ENCODE data around the gene RTN1. TPM values are rescaled to one million over a fixed set of nuclear protein-coding genes. Genes with fewer than 3 reads are reported as not detected.

RTN1 gene, protein sequence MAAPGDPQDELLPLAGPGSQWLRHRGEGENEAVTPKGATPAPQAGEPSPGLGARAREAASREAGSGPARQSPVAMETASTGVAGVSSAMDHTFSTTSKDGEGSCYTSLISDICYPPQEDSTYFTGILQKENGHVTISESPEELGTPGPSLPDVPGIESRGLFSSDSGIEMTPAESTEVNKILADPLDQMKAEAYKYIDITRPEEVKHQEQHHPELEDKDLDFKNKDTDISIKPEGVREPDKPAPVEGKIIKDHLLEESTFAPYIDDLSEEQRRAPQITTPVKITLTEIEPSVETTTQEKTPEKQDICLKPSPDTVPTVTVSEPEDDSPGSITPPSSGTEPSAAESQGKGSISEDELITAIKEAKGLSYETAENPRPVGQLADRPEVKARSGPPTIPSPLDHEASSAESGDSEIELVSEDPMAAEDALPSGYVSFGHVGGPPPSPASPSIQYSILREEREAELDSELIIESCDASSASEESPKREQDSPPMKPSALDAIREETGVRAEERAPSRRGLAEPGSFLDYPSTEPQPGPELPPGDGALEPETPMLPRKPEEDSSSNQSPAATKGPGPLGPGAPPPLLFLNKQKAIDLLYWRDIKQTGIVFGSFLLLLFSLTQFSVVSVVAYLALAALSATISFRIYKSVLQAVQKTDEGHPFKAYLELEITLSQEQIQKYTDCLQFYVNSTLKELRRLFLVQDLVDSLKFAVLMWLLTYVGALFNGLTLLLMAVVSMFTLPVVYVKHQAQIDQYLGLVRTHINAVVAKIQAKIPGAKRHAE
- 35.7 and 69.1 TPM in 2 replicates for polyA plus RNA-seq (2014; cell fraction: cytosol; rRNA removed)
- polyA plus RNA-seq (2014; cell fraction: nucleus; rRNA removed) = 16.5 and 25.6 TPM in 2 replicates

DNA sequence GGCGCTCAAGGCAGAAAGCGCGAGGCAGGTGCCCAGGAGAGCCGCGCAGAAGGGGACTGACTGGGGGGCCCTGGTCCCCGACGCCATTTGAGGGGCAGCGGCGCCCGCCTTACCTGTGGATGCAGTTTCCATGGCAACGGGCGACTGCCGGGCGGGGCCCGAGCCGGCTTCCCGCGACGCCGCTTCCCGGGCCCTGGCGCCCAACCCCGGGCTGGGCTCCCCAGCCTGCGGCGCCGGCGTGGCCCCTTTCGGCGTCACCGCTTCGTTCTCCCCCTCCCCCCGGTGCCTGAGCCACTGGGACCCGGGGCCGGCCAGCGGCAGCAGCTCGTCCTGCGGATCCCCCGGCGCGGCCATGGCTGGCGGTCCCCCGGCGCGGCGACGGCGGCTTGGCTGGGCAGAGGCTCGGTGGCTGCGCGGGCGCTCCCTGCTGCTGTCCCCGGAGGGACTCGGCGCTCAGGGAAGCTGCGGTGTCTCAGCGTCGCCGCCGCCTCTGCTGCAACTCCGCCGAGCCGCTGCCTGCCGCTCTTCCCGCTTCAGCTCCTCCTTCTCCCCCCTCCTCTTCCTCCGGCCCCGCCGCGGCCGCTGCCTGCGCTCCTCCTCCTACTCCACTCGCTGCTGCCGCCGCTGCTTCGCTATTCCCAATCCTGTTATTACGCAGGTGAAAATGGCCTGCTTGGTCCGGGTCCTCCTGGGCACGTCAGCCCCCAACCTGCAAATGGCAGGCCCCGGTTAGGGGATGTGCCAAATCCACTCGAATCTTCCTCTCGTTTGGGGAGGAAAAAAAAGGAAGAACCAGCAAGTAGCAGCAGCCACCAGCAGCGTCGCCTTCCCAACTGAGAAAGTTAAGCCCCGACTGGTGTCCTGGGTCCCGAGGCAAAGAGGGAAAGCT, at the start of gene RTN1:
Gene RTN1, minus strand, starts transcription at position 500 of the 889 bp plus-strand sequence. Its CDS starts 146 bp downstream, at position 354.
- DNase-seq (ENCODE audit: low spot score) = peak; percentile 66

DNA sequence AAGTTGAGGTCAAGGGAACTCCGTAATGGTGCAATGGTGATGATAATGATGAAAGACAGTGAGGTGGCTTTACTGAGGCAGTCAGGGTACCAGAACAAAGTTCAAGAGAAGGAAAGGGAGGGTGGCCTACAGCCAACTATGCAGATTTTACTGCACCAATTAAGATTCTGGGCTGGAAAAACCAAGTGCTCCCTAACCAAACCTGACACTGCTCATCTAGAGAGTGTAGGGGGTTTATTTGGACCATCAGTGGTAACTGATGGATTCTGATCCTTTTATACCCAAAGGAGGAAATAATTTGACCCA, 49.8 kb upstream of the RTN1 start:
- no peak for DNase-seq (ENCODE audit: low spot score)

DNA sequence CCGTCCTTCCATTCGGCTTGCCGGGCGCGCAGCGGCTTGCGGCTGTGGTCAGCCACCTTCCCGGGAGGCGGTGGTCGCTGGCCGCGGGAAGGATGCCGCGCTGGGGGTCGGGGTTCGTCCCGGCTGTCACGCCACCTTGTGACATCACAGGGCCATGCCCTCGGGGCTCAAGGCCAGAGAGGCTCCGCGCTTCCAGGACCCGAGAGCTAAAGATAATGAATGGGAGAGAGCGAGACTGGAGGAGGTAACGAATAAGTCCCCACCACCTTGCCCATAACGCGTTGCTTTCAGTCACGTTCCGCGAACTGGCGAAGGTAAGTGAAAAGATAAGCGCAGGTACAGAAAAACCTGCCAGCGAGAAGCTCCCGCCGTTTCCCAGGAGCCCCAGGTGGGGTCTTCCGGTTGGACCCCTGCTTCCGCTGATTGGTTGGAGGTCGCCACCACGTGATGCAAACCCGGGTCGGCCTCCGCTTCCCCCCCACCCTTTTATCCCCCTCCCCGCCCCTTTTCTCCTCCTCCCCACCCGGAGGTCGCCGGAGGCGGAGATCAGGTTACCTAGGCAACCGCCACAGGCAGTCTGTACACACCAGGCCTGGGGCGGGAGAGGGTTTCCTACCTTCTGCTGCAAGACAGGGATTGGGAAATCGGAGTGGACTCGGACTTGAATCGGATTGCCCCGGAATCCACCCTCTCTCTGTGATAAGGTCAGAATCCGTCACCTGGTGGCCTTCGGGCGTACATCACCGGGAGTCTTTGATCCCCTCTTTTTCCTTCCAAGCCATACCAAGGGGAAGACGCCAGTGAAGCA, 49.2 kb upstream of the RTN1 start, which contains the start of gene LRRC9:
Gene LRRC9, plus strand, starts transcription at position 575 of the 808 bp plus-strand sequence.
- peak; percentile 90 for DNase-seq (ENCODE audit: low spot score)

DNA sequence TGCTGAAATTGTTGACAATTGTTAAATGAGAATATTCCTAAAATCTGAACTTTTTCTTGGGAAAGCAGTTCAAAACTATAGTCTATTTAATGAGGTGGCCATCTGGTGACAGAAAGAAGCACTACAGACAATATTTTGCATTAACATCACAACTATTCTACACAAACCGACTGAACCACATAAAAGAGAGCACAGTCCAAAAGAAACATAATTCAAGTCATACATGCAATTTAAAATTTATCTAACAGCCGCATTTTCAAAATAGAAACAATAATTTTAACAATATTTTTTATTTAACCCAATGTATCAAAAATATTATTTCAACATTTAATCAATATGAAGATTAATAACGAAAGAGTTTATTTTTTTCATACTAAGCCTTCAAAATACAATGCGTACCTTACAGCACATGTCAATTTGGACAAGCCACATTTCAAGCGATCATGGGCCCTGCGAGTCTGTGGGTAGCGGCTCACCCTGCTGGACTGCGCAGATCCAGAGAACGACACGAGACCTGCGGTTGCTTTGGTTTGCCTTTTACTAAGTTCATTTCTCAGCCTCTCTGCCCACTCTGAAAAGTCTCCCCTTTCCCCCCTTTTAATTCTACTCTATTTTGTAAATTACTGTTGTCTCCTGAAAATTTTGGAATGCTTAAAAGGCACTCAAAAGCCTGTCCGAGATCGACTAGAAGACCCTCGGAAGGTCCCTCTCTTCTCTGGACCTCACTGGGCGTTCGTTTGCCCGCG, 48.4 kb upstream of the RTN1 start:
- peak; percentile 50 for DNase-seq (ENCODE audit: low spot score)

DNA sequence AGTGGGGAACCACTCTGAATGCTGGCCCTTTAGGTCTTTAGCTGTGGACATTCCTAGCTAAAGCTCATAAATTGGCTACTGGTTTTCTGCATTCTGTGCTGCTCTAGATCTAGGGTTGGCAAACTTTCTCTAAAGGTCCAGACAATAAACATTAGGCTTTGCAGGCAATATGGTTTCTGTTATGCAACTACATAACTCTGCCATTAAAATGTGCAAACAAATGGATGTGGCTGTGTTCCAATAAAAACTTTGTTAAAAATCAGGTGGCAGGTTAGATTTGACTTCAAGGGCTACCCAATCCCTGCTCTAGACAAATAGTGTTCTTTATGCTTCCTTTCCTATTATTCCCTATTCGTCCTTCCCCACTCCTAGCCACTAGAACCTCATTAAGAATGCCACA, 42.6 kb upstream of the RTN1 start:
- no peak for DNase-seq (ENCODE audit: low spot score)

DNA sequence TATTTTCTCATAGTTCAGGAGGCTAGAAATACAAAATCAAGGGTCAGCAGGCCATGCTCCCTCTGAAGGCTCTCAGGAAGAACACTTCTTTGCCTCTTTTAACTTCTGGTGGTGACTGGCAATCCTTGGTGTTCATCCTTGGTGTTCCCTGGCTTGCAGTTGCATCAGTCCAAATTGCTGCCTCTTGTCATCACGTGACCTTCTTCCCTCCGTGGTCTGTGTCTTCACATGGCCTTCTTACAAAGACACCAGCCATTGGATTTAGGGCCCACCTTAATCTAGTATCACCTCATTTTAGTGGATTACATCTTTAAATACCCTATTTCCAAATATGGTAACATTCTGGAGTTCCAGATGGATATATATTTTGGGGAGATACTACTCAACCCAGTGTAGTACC, 41.9 kb upstream of the RTN1 start:
- DNase-seq (ENCODE audit: low spot score) = no peak

DNA sequence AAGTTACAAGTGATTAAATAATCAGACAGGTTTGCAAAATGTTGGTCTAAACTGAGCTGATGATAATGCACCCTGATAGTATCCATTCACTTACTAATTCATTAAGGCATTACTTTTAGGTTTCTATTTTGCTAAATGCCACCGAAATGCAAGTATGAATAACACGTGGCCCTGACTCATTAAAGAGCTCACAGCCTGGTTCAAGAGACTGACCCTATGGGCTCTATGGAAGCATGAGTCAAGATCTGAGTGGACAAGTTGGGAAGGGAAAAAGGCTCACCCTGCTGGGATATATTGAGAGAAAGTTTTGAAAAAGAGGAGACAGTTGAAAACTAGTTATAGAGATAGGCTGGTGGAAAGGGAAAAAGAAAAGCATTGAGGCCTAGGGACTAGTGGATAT, 34.6 kb upstream of the RTN1 start:
- DNase-seq (ENCODE audit: low spot score) = no peak

DNA sequence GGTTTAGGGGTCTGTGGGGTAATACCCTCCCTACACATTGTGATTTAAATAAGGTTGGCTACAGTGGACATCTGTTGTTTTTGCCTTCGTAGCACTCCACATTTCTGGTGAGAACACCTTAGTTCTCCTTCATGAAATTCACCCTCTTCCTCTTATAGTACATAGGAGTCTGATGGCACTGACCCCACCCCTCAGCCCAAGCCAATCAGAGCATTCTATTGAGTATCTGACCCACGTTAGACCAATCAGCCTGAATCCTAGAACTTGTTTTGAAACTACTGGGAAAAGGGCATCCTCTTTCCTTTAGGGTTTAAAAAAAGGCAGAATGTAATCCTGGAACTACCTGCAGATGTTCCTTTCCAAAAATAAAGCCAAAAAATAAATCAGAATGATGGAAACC, 33.6 kb upstream of the RTN1 start:
- no peak for DNase-seq (ENCODE audit: low spot score)

DNA sequence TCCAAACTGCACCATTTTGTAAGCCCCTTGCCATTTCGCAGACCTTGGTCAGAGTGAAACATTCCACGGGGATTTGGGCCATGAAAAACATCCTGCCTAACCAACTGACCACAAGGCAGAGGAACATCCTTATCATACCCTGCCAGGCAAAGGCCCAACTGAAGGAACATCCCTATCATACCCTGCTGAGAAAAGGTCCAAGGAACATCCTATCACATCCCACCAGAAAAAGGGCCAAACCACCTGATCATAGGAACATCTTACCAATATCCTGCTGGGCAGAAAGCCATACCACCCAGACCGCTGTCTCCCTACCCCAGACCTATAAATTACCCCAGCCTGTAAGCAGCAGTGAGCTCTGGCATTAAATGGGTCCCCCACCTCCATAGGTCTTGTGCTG, 30.0 kb upstream of the RTN1 start:
- no peak for DNase-seq (ENCODE audit: low spot score)

DNA sequence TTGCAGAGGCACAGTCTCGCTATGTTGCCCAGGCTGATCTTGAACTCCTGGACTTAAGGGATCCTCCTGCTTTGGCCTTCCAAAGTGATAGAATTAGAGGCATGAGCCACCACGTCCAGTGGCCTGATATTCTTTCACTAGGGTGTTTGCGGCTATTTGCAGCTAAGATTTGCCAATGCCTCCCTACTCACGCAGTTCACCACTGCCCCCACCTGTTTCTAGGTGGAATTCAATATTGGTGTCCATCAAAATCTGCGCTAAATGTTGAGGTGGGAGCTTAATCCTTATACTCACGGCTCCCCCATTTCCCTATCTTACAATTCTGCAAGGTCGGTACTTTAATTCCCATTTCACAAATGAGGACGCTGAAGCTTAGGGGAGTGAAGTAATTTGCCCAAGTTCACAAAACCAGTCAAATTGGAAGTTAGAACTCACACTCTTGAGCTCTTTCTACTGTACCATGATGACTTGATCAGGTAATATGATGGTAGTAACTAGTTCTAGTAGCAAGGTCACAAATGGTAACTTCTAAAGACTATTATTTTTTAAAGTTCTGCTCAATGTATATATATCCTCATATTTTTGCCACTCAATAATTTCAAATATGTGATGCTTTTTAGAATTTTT, 27.3 kb upstream of the RTN1 start:
- peak; percentile 28 for DNase-seq (ENCODE audit: low spot score)

DNA sequence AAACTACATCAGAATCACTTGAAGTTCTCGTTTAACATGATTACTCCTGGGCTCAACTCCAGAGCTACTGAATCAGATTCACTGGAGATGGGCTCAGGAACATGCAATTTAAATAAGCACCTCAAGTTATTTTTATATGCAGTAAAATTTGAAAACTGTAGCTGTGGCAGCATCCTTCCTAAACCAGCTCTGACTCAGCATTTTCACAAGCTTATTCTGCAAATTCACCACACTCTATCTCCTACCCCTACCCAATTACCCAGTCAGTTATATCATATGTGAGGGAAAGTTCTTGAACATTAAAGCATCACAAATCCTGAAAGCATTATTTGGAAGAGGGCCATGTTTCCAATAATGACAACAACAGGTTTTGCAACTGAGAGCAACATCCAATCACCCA, 25.1 kb upstream of the RTN1 start:
- no peak for DNase-seq (ENCODE audit: low spot score)

DNA sequence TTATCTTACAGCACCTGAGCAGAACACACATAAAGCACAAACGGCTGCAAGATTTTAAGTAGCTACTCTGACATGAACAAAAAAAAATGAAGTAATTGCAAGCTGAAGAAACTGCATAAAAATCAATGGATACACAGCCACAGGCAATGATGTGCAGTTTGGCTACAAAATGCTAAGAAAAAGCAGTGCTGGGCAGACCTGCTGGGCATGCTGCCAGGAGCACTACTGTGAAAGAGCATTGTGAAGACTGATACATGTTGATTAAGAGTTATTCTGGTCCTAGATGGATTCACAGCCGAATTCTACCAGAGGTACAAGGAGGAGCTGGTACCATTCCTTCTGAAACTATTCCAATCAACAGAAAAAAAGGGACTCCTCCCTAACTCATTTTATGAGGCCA, 20.1 kb upstream of the RTN1 start:
- no peak for DNase-seq (ENCODE audit: low spot score)

DNA sequence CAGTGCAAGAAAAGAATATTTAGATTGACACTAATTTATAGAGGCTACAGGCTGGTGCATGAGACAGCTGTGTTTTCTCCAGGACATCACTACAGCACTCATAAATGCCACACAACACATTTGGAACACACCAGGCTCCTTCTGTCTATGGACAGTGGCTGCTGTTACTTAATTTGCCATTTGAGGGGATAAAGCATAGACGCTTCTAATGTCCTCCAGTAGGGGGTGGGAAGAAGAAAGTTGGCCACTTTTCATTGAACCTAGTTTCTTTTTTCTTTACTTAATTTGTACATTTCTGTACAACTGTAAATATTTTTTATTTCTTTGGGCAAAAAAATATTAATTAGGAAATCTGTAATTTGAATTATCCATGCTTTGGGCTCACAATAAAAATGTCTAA, 12.4 kb upstream of the RTN1 start:
- no peak for DNase-seq (ENCODE audit: low spot score)

DNA sequence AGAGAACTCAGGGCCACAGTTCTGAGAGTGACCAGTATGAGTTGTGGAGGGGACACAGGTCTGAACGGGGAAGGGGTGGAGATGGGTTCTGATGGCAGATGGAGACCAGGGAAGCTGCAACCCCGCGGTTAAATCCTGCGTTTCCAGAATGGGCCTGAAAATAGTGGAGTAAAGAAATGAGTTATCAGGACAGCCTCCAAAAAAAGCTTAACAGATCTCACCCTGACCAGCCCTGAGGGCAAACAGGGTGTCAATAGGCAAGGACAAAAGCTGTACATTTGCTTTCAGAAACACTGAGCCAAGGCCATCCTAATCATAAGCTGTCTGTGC, 555 bp upstream of the RTN1 start:
- DNase-seq (ENCODE audit: low spot score) = no peak

DNA sequence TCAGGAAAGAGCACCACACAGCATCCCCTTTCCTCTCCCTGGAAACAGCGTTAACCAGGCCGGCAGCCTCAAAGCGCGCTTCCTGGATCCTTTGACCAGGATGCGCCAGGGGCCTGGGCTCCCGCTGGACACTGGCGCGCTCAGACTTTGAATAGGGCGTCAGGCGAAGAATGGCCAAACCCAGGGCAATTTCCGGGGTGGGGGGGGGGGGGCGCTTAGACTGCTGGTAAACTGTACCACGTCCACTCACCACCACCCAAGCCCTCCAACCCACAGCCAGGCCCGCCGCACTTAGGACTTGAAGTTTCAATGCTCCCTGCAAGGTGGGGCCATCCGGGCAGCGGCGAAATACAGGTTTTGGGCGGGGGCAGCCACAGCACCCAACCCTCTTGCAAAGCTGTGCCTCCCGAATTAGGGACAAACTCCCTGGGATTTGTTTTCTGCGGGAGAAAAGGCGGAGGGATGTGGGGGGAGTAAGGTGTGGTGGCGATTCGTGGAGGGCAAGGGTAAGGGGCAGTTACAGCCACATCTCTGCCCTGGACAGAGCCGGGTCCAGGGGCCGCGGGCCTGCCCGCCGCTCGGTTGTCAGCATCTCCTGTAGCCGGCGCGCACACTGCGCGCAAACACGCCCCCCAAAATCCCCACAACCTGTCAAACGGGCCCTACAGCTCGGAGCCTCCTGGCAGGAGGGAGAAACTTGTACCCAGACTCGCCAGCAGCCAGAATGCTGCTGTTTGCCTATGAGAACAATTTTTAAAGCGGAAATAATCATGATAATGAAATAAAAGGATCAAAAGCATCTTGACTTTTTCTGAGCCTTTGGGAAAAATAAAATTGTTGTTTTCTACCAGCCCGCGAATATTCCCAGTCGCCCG, 958 bp downstream of the RTN1 start:
- DNase-seq (ENCODE audit: low spot score) = no peak

DNA sequence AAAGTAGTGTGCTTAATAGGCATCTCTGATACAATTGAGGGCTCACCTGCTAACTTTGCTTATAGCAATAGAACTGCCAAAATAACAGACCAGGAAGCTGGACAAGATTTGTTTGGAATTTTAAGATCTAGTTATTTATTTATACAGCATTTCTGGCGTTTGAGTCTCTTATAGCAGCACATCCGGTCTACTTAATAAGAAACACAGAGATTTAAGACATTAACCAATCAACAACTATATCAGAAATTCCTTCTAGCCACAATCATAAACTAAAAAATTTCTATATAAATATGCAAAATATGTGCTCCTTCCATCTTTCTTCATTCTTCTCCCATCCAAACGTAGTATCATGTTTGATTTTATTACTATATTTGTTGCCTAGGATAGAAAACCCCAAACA, 2.6 kb downstream of the RTN1 start:
- no peak for DNase-seq (ENCODE audit: low spot score)

DNA sequence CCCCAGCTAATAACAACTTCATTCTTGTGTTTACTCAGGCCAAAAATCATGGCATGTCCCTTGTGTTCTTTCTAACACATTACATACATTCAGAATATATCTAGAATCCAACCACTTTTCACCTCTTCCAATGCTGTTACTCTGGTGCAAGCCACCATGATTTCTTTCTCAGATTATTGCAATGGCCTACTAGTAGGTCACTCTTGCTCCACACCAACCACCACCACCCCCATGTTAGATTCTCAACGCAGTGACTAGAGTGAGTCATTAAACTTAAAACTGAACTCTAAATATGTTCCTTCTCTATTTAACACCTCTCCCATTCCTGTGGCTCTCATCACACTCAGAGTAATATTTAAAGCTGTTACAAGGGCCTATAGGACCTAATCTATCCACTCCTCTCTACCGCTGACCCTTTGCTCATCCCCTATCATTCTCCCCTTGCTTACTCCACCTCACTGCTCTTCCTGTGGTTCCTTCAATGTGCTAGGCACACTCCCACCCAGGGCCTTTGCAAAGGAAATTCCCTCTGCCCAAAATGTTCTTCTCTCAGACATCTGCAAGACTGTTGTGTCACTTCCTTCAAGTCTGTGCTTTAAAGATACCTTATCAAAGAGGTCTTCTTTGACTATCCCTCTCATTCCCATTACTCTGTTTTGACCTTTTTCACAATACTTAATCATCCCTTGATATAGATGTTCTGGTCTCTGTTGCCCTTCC, 6.6 kb downstream of the RTN1 start:
- DNase-seq (ENCODE audit: low spot score) = no peak

DNA sequence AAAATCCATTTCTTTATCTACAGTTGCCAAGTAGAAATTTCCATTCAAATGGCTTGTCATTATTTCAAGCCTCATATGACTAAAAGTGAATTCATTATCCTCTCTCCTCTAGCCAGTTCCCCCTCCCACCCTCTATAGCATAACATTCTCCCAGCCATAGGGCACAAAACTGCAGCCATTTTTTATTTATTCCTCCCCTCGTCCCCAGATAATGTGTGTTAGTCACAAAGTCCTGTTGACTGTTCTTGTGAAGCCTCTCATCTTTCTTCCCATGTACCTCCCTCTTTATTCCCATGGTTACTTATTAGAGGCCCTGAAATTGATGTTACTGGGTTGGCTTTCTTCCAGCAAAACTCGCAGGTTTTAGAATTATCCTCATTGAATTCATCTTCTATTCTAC, 13.2 kb downstream of the RTN1 start:
- DNase-seq (ENCODE audit: low spot score) = no peak

Measured in SK-N-DZ (cell line).